Suprapubic skin (tissue), 4 donors: ENCODE results near the gene TUT1.

ENCODE experiments used
- CTCF ChIP-seq, 2 donors: fragments of 200-600 bp in 1 of 2; fragments of 450-650 bp in 1 of 2; sonication (generic) in 1 of 2; IDR thresholded peaks; one replicate each; pipeline ENCODE4 v1.5.1; 2016 to 2019; ENCODE audit warnings: antibody characterized with exemption in 2 of 2, mild to moderate bottlenecking in 1 of 2, moderate library complexity in 1 of 2
- EP300 ChIP-seq: sonication (generic); formaldehyde crosslinking; IDR thresholded peaks from one replicate; pipeline ENCODE4 v1.6.1; 2017; ENCODE audit warnings: antibody characterized with exemption
- POLR2A ChIP-seq, 2 donors: fragments of 450-650 bp; IDR thresholded peaks; one replicate each; pipeline ENCODE4 v1.6.1; 2017; ENCODE audit warnings: antibody characterized with exemption in 2 of 2, mild to moderate bottlenecking in 2 of 2, moderate library complexity in 2 of 2
- POLR2AphosphoS5 ChIP-seq, 3 donors: sonication (generic); formaldehyde crosslinking; IDR thresholded peaks; one replicate each; pipeline ENCODE4 v1.6.1; 2017; ENCODE audit warnings: antibody characterized with exemption in 3 of 3

GRCh38 chr11:62580959-62581715 is 10.2 kb downstream of the TUT1 start:
- TF ChIP-seq POLR2AphosphoS5 (IDR thresholded peaks at IDR 0.05), result no peak
- TF ChIP-seq CTCF (IDR thresholded peaks at IDR 0.05), result no peak
- TF ChIP-seq POLR2A (IDR thresholded peaks at IDR 0.05), result no peak
- no peak for TF ChIP-seq EP300
